HepG2 (cell line): ENCODE results near the gene AGBL3. TPM values are rescaled to one million over a fixed set of nuclear protein-coding genes. Genes with fewer than 3 reads are reported as not detected.

Source experiments
- ATAD3A ChIP-seq: sonication (generic); formaldehyde crosslinking; IDR thresholded peaks from 2 replicates; pipeline ENCODE4 v1.4.0; 2020; ENCODE audit warnings: missing genetic modification reagents
- CENPBD1 ChIP-seq: sonication (generic); formaldehyde crosslinking; IDR thresholded peaks from 2 replicates; pipeline ENCODE4 v1.8.0; 2022; ENCODE audit warnings: missing genetic modification reagents, low read depth, mild to moderate bottlenecking, borderline replicate concordance
- CREB1 ChIP-seq, 2 experiments: fragments of 450-650 bp in 1 of 2; IDR thresholded peaks; 2 replicates each; pipeline ENCODE4 v1.6.1; 2016 to 2017; ENCODE audit warnings: control low read depth in 1 of 2, mild to moderate bottlenecking in 1 of 2, missing compliant biosample characterization in 1 of 2, missing genetic modification characterization in 1 of 2
- CREM ChIP-seq, 2 experiments: sonication (generic) in 1 of 2; formaldehyde crosslinking in 1 of 2; IDR thresholded peaks; 2 replicates each; pipeline versions ENCODE4 v1.4.0 to v1.6.1; 2016 to 2020; ENCODE audit warnings: antibody characterized with exemption in 1 of 2, mild to moderate bottlenecking in 1 of 2, missing genetic modification reagents in 1 of 2
- ERF ChIP-seq: IDR thresholded peaks from 2 replicates; pipeline ENCODE4 v1.6.1; 2018; ENCODE audit warnings: missing biosample characterization, missing genetic modification reagents
- GTF2F1 ChIP-seq: fragments of 150-350 bp; IDR thresholded peaks from 2 replicates; pipeline ENCODE4 v1.6.1; 2014; ENCODE audit warnings: low read length
- HNF1A ChIP-seq, 2 experiments: sonication (generic) in 1 of 2; formaldehyde crosslinking in 1 of 2; IDR thresholded peaks; 2 replicates each; pipeline versions ENCODE4 v1.4.0 to v1.6.1; 2016 to 2020; ENCODE audit warnings: borderline replicate concordance in 1 of 2, low read depth in 1 of 2, mild to moderate bottlenecking in 1 of 2, missing genetic modification reagents in 1 of 2
- KLF16 ChIP-seq, 2 experiments: sonication (generic) in 1 of 2; formaldehyde crosslinking in 1 of 2; IDR thresholded peaks; 2 replicates each; pipeline versions ENCODE4 v1.6.1 to v1.8.0; 2016 to 2023; ENCODE audit warnings: missing genetic modification reagents in 2 of 2, missing compliant biosample characterization in 1 of 2
- KLF6 ChIP-seq: IDR thresholded peaks from 2 replicates; pipeline ENCODE4 v1.8.0; 2016; ENCODE audit warnings: missing biosample characterization, missing genetic modification reagents
- MLXIP ChIP-seq: sonication (generic); formaldehyde crosslinking; IDR thresholded peaks from 2 replicates; pipeline ENCODE4 v1.9.0; 2021; ENCODE audit warnings: missing genetic modification reagents, borderline replicate concordance
- NR0B2 ChIP-seq: sonication (generic); formaldehyde crosslinking; IDR thresholded peaks from 2 replicates; pipeline ENCODE4 v1.4.0; 2020; ENCODE audit warnings: mild to moderate bottlenecking, missing genetic modification reagents
- PRMT3 ChIP-seq: sonication (generic); formaldehyde crosslinking; IDR thresholded peaks from 2 replicates; pipeline ENCODE4 v1.8.1; 2022; ENCODE audit warnings: low read depth, mild to moderate bottlenecking, moderate library complexity, missing genetic modification reagents, borderline replicate concordance
- RARG ChIP-seq: sonication (generic); formaldehyde crosslinking; IDR thresholded peaks from 2 replicates; pipeline ENCODE4 v1.4.0; 2020; ENCODE audit warnings: low read depth, mild to moderate bottlenecking, missing genetic modification reagents
- SNRNP70 ChIP-seq: fragments of 200-400 bp; formaldehyde crosslinking; IDR thresholded peaks from 2 replicates; pipeline ENCODE4 v1.6.1; 2017; ENCODE audit warnings: mild to moderate bottlenecking, low read depth, low read length, moderate library complexity
- SRSF9 ChIP-seq: fragments of 200-400 bp; formaldehyde crosslinking; IDR thresholded peaks from 2 replicates; pipeline ENCODE4 v1.6.1; 2018; ENCODE audit warnings: borderline replicate concordance, mild to moderate bottlenecking, low read depth, low read length; ENCODE audit not compliant: insufficient read depth, poor library complexity, severe bottlenecking
- ZNF124 ChIP-seq: sonication (generic); formaldehyde crosslinking; IDR thresholded peaks from 2 replicates; pipeline ENCODE4 v1.4.0; 2020; ENCODE audit warnings: missing genetic modification reagents
- ZNF230 ChIP-seq: sonication (generic); formaldehyde crosslinking; IDR thresholded peaks from 2 replicates; pipeline ENCODE4 v1.4.0; 2020; ENCODE audit warnings: mild to moderate bottlenecking, missing genetic modification reagents
- ZNF354B ChIP-seq: sonication (generic); formaldehyde crosslinking; IDR thresholded peaks from 2 replicates; pipeline ENCODE4 v1.8.0; 2022; ENCODE audit warnings: mild to moderate bottlenecking, missing genetic modification reagents
- ZNF549 ChIP-seq: sonication (generic); formaldehyde crosslinking; IDR thresholded peaks from 2 replicates; pipeline ENCODE4 v1.5.0; 2020; ENCODE audit warnings: missing genetic modification reagents
- ZNF781 ChIP-seq: sonication (generic); formaldehyde crosslinking; IDR thresholded peaks from 2 replicates; pipeline ENCODE4 v1.5.1; 2020; ENCODE audit warnings: borderline replicate concordance, mild to moderate bottlenecking, missing genetic modification reagents; ENCODE audit errors: not compliant biosample characterization
- polyA plus RNA-seq, 8 experiments: library from polyadenylated mRNA; depleted of rRNA in 3 of 8; stranded (reverse) in 7 of 8; unstranded in 1 of 8; fragments of >200 nt; fragmentation: Illumina TruSeq in 4 of 8; extraction: Trizol in 4 of 8; gene quantifications; 2 replicates each; pipeline versions ENCODE4 v1.2.1 to v1.2.3, GENCODE V29; 2011 to 2016; ENCODE audit warnings: low read depth in 4 of 8, missing spikeins in 1 of 8, mixed read lengths in 1 of 8; ENCODE audit not compliant: insufficient read depth in 1 of 8
- total RNA-seq, 5 experiments: library from RNA; depleted of rRNA; stranded (reverse); fragments of >200 nt; fragmentation: Illumina TruSeq; extraction: Trizol; gene quantifications; 2 replicates each; pipeline ENCODE4 v1.2.3, GENCODE V29; 2016; ENCODE audit warnings: low read depth in 1 of 5

The AGBL3 gene
- total and polyA plus RNA-seq, 2 of the 13 experiments (the other 11 are each of a cell fraction or from before 2014, with no cell fraction given) = 2.2 to 7.2 TPM

- TF ChIP-seq NR0B2 (CRISPR knock-in tag) = no peak
- no peak for TF ChIP-seq CREB1 (IDR thresholded peaks at IDR 0.05)
- peak; percentile 82 for TF ChIP-seq CREB1 (CRISPR knock-in tag; IDR thresholded peaks at IDR 0.05)
- TF ChIP-seq KLF6 (CRISPR knock-in tag) = peak; percentile 30; the same call in 1 of the 2 replicates
- no peak for TF ChIP-seq MLXIP (CRISPR knock-in tag)
- no peak for TF ChIP-seq ZNF549 (CRISPR knock-in tag)
- TF ChIP-seq PRMT3 (CRISPR knock-in tag) = peak; percentile 70; the same call in 1 of the 2 replicates
- TF ChIP-seq ZNF230 (CRISPR knock-in tag) = no peak
- no peak for TF ChIP-seq GTF2F1
- no peak for TF ChIP-seq SRSF9
- TF ChIP-seq ZNF781 (CRISPR knock-in tag) = no peak
- peak; percentile 75; the same call in 1 of the 2 replicates for TF ChIP-seq ERF (CRISPR knock-in tag)
- TF ChIP-seq KLF16 (CRISPR knock-in tag; IDR thresholded peaks at IDR 0.05) = peak in 1 of 2 experiments; percentile 77; a peak in 2 of 4 replicates
- TF ChIP-seq ZNF124 (CRISPR knock-in tag) = no peak; the same call in 1 of the 2 replicates
- no peak for TF ChIP-seq ZNF354B (CRISPR knock-in tag)
- TF ChIP-seq CENPBD1 (CRISPR knock-in tag) = no peak
- TF ChIP-seq CREM (IDR thresholded peaks at IDR 0.05) = peak; percentile 93
- no peak for TF ChIP-seq CREM (CRISPR knock-in tag; IDR thresholded peaks at IDR 0.05)
- no peak for TF ChIP-seq ATAD3A
- peak; percentile 96 for TF ChIP-seq HNF1A (IDR thresholded peaks at IDR 0.05; ENCODE audit: low read depth)
- peak; percentile 99 for TF ChIP-seq HNF1A (CRISPR knock-in tag; IDR thresholded peaks at IDR 0.05; ENCODE audit: borderline replicate concordance)
- no peak for TF ChIP-seq RARG
- TF ChIP-seq SNRNP70 = no peak
Measured at GRCh38 chr7:134997214-134997885, 11.0 kb downstream of the AGBL3 start (continued).
